Upper lobe of right lung (tissue), 1 donor: ENCODE data around the gene RGS3. TPM values are rescaled to one million over a fixed set of nuclear protein-coding genes. Genes with fewer than 3 reads are reported as not detected.

Experiments
- ATAC-seq: fragments of 200-7000 bp; cut with Tn5 transposase; one replicate; pipeline ENCODE4 v1.9.1; 2020; ENCODE audit warnings: mild to moderate bottlenecking, moderate library complexity
- DNase-seq: peaks from one replicate; pipeline ENCODE4 v3.0.0-alpha.2; 2020
- H3K27ac ChIP-seq: fragments of 200-600 bp; one replicate; pipeline ENCODE4 v1.8.0; 2022
- H3K27me3 ChIP-seq: fragments of 200-600 bp; one replicate; pipeline ENCODE4 v1.8.0; 2022; ENCODE audit warnings: mild to moderate bottlenecking
- H3K36me3 ChIP-seq: fragments of 200-600 bp; one replicate; pipeline ENCODE4 v1.8.0; 2022
- H3K4me1 ChIP-seq: fragments of 200-600 bp; one replicate; pipeline ENCODE4 v1.8.0; 2022
- H3K4me3 ChIP-seq: fragments of 200-600 bp; one replicate; pipeline ENCODE4 v1.8.0; 2022; ENCODE audit warnings: mild to moderate bottlenecking
- H3K9me3 ChIP-seq: fragments of 200-600 bp; one replicate; pipeline ENCODE4 v1.8.0; 2022
- intact Hi-C: fragments of 100-400 bp; cut with DNase I; formaldehyde crosslinking; loops from one replicate; pipeline ENCODE4 v1.11.0; 2022
- total RNA-seq: library from RNA; stranded (reverse); fragmentation: NEBNext Ultra II Directional; extraction: Animal tissue kit (Norgen Biotek cat#: 25700); gene quantifications from one replicate; pipeline ENCODE4 v1.2.1, GENCODE V29; 2021
- TF ChIP-seq, protein P1 (sequence below): fragments of 200-600 bp; IDR thresholded peaks from one replicate; pipeline ENCODE4 v1.8.0; 2022; ENCODE audit warnings: antibody characterized with exemption
- donor health status: DM: no; HTN: yes; CAD: no; lungs with severe emphysema.

The RGS3 gene
- total RNA-seq, 1 donor from 2014 or later, result 71.1 TPM

DNA sequence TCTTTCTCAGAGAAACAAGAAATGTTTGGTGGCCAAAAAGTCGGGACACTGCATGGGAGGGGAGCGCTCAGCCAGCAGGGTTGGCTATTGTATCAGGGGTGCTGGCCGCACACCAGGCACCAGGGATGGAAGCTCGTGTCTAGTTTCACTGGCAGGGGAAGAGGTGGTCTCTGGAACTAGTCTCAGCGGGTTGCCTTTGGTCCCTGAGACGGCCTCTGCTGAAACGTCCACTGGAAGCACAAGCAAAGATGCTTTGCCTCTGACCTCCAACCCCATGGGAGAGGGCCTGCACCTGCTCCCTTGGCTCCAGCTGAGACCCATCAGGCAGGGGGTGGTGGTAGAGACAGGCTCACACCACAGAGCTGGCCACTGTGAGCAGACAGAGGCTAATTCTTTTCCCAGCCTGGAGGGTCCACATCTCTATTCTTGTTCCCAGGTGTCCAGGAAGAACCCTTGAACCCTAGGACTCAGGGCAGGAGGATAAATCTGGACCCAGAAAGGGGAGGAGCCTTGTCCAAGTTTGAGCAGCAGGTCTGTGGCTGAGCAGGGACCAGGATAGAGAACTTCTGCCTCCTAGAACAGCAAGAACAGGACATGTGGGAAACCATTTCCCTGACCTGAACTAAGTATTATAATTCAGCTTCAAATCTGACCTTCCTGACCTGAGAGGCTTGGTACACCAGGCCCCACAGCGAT lies 102.6 kb downstream of the RGS3 start:
- intact Hi-C loops, result no loop called here
- ATAC-seq, result no peak
- peak overlapping the region; percentile 43 for H3K27ac ChIP-seq
- H3K36me3 ChIP-seq, result no peaks in the 10 kb centered on the region
- peak overlapping the region; percentile 43 for H3K4me3 ChIP-seq
- H3K4me1 ChIP-seq, result peaks cover 32% of the 10 kb centered on the region
- no peaks in the 10 kb centered on the region for H3K27me3 ChIP-seq
- TF ChIP-seq, protein P1, sequence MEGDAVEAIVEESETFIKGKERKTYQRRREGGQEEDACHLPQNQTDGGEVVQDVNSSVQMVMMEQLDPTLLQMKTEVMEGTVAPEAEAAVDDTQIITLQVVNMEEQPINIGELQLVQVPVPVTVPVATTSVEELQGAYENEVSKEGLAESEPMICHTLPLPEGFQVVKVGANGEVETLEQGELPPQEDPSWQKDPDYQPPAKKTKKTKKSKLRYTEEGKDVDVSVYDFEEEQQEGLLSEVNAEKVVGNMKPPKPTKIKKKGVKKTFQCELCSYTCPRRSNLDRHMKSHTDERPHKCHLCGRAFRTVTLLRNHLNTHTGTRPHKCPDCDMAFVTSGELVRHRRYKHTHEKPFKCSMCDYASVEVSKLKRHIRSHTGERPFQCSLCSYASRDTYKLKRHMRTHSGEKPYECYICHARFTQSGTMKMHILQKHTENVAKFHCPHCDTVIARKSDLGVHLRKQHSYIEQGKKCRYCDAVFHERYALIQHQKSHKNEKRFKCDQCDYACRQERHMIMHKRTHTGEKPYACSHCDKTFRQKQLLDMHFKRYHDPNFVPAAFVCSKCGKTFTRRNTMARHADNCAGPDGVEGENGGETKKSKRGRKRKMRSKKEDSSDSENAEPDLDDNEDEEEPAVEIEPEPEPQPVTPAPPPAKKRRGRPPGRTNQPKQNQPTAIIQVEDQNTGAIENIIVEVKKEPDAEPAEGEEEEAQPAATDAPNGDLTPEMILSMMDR, result no peak
- no peaks in the 10 kb centered on the region for H3K9me3 ChIP-seq
- peak; percentile 65 for DNase-seq

DNA sequence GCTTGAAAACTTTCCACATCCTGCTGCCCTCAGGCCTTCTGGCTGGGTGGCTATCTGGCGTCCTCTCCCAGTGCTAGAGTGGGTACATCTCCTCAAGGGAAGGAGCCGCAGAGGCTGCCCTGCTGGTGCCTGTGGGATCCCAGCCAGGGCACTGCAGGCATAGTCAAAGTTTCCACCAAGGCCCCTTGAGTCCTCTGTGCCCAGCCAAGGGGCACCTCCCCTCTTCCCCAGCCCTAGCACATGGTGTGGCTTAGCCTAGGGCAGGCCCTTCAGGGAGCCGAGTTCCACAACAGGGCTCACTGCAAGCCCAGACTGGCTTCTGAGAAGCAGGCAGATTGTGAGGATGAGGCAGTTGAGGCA lies 103.2 kb downstream of the RGS3 start:
- ATAC-seq, result peak; percentile 52
- H3K4me3 ChIP-seq, result peak overlapping the region; percentile 43

DNA sequence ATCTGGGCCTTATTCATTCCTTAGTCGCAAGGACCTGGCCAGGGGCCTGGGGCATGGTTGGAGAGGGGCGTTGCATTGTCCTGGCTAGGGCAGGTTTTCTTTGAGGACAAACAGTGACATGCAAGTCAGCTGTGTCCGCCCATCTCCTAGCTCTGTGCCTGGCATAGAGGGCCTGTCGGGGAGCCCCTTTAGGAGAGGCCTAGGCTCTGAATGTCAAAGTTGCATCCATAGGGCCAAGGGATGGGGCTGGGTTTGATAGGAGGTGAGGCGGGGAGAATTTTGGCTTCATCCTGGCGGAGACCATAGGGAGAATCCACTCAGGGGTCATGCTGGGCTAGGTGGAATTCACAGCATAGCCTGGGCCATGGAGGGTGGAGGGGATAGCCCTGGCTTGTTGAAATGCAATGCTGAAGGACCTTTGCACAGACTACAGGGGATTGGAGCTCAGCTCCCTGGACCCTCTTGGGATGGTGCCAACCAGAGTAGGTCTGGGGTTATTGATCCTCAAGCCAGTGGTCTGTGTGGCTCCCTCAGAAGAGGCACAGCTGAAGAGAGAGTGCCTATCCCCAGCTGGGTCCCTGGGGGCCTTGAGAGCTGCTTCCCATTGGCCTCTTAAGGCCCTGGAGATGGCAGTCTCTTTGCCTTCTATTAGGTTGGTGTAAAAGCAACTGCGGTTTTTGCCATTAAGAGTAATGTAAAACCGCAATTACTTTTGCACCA lies 104.0 kb downstream of the RGS3 start:
- peak; percentile 52 for DNase-seq
- TF ChIP-seq, protein P1, result no peak
- Histone ChIP-seq H3K27ac (peak overlapping the region; percentile 30), H3K4me1 (peaks cover 32% of the 10 kb centered on the region), H3K27me3 (no peaks in the 10 kb centered on the region), H3K4me3 (no peak overlapping the region), H3K9me3 (no peaks in the 10 kb centered on the region), H3K36me3 (no peaks in the 10 kb centered on the region)
- ATAC-seq, result no peak
- intact Hi-C loops, result no loop called here

More for the DNA sequence above, 103.2 kb downstream of the RGS3 start:
- intact Hi-C loops, result no loop called here
- peaks cover 32% of the 10 kb centered on the region for H3K4me1 ChIP-seq
- H3K27ac ChIP-seq, result peak overlapping the region; percentile 43
- DNase-seq, result peak; percentile 77
- H3K27me3 ChIP-seq, result no peaks in the 10 kb centered on the region
- TF ChIP-seq, protein P1, result no peak
- no peaks in the 10 kb centered on the region for H3K9me3 ChIP-seq
- H3K36me3 ChIP-seq, result no peaks in the 10 kb centered on the region

DNA sequence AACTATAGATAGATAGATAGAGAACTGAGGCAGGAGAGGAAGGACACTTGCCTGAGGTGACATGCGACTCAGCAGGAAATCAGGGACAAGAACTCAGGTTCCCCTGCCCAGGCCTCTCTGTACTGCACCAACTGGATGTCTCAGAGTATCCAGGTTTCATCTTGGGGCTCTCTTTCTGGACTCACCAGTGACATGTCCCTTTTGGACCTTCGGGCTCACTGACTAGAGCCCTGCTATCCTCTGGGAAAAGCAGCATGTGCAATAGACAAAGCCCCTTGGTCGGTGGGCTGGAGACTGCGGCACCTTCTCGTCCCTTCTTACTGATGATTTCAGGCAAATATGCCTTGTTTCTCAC lies 104.5 kb downstream of the RGS3 start:
- Histone ChIP-seq H3K36me3 (no peaks in the 10 kb centered on the region), H3K4me3 (no peak overlapping the region), H3K9me3 (no peaks in the 10 kb centered on the region), H3K27me3 (no peaks in the 10 kb centered on the region), H3K27ac (no peak overlapping the region), H3K4me1 (peaks cover 32% of the 10 kb centered on the region)
- TF ChIP-seq, protein P1, result no peak
- no peak for DNase-seq
- ATAC-seq, result no peak
- intact Hi-C loops, result no loop called here

DNA sequence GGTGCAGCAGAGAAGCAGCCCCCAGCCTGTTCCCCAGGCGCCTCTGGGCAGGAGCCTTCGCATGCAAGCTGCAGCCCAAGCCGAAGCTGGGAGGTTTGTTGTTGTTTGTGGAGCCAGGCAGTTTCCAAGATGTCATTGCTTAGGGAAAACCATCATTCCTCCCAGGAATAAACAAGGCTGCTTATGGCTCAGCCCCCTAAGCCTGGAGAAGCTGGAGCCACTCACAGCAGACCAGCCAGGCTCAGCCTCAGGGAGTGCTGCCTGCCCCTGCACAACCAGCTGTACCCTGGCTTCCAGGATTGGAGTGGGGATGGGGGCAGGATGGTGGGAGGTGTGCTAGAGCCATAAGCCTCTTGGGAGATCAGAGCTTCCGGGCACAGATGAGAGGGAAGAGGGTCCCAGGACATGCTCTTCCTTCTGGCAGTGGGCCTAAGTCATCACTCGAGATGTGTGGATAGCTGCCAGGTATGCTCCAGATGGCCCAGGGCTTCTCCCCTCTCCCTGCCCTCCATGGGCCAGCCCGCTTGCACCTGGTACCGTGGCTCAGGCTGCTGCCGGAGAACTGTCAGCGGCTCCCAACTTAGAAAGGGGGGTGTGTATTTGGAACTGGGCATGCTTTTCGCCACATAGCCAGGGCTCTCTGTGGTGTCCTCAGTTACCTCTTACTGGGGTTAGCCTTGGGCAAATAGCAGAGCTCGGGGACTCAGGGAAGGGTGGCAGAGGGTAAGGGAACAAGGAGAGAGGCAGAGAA lies 105.2 kb downstream of the RGS3 start:
- H3K4me1 ChIP-seq, result peaks cover 35% of the 10 kb centered on the region
- no peak overlapping the region for H3K27ac ChIP-seq
- H3K4me3 ChIP-seq, result no peak overlapping the region
- H3K27me3 ChIP-seq, result no peaks in the 10 kb centered on the region
- TF ChIP-seq, protein P1, result no peak
- intact Hi-C loops, result no loop called here
- ATAC-seq, result no peak
- no peaks in the 10 kb centered on the region for H3K36me3 ChIP-seq
- no peak for DNase-seq
- no peaks in the 10 kb centered on the region for H3K9me3 ChIP-seq
